Upper lobe of left lung (tissue), 4 donors: Measurements from ENCODE around the gene GAPDHS.

ENCODE experiments used
- POLR2A ChIP-seq, 4 donors: fragments of 450-650 bp; IDR thresholded peaks; one replicate each; pipeline ENCODE4 v1.5.1; 2016 to 2017; ENCODE audit warnings: antibody characterized with exemption in 4 of 4, mild to moderate bottlenecking in 2 of 4
- POLR2AphosphoS5 ChIP-seq, 2 donors: sonication (generic); formaldehyde crosslinking; IDR thresholded peaks; one replicate each; pipeline ENCODE4 v1.5.1; 2017; ENCODE audit warnings: antibody characterized with exemption in 2 of 2
- TF ChIP-seq, protein P1 (sequence below), 6 experiments: fragments of 450-650 bp in 4 of 6; fragments of 200-600 bp in 2 of 6; sonication (generic) in 2 of 6; IDR thresholded peaks; one replicate each; pipeline ENCODE4 v1.5.1; 2016 to 2019; ENCODE audit warnings: antibody characterized with exemption in 6 of 6

DNA sequence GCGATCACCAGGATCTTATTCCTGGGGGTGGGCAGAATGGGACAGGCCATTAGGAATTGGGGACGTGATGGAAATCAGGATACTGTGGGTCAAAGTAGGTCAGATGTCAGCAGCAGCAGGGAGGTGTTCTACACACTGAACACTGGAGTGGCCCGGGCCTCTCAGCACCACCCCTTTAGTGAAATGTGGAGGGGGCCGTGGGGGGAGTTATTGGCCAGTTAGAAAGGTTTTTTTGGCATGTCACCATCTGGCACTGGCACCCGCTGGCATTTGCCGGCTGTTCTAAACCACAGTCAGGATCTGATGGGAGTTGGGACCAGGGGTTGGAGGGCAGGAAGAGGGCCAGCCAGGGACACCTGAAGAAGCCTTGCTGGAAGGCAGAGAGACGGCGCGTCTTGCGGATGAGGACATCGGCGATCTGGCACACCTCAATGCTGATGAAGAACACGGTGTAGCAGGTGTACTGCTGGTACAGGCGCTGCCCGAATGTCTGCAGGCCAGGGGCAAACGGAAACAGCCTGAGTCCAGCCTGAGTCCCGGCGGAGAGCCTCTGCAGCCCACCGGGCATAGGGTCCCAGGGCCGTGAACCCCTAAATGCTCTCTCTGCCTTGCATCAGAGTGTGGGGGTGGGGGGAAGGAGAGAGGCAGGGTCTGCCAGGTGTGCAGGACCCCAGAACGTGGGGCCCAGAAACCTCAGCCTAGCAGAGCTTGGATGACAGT is 18.0 kb downstream of the GAPDHS start:
- TF ChIP-seq, protein P1, sequence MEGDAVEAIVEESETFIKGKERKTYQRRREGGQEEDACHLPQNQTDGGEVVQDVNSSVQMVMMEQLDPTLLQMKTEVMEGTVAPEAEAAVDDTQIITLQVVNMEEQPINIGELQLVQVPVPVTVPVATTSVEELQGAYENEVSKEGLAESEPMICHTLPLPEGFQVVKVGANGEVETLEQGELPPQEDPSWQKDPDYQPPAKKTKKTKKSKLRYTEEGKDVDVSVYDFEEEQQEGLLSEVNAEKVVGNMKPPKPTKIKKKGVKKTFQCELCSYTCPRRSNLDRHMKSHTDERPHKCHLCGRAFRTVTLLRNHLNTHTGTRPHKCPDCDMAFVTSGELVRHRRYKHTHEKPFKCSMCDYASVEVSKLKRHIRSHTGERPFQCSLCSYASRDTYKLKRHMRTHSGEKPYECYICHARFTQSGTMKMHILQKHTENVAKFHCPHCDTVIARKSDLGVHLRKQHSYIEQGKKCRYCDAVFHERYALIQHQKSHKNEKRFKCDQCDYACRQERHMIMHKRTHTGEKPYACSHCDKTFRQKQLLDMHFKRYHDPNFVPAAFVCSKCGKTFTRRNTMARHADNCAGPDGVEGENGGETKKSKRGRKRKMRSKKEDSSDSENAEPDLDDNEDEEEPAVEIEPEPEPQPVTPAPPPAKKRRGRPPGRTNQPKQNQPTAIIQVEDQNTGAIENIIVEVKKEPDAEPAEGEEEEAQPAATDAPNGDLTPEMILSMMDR (IDR thresholded peaks at IDR 0.05) = no peak
- TF ChIP-seq POLR2A (IDR thresholded peaks at IDR 0.05) (no peak), POLR2AphosphoS5 (IDR thresholded peaks at IDR 0.05) (no peak)
